H1 (cell line): ENCODE data around the gene CDH20.

Experiments
- CHD1 ChIP-seq: IDR thresholded peaks from 2 replicates; pipeline ENCODE4 v1.6.1; 2012; ENCODE audit warnings: low read depth, low read length, improper control_type of control experiment
- CREB1 ChIP-seq: IDR thresholded peaks from 2 replicates; pipeline ENCODE4 v1.6.1; 2012; ENCODE audit warnings: inconsistent platforms
- EZH2 ChIP-seq: fragments of 200-600 bp; sonication (generic); IDR thresholded peaks from 2 replicates; pipeline ENCODE4 v1.7.1; 2012; ENCODE audit warnings: low read depth, mild to moderate bottlenecking, moderate library complexity, low read length, inconsistent platforms; ENCODE audit not compliant: severe bottlenecking
- FOSL1 ChIP-seq: IDR thresholded peaks from 2 replicates; pipeline ENCODE4 v1.6.1; 2011; ENCODE audit warnings: mild to moderate bottlenecking, low read depth, low read length, moderate library complexity; ENCODE audit not compliant: insufficient read depth
- GTF2F1 ChIP-seq: IDR thresholded peaks from 2 replicates; pipeline ENCODE4 v1.6.1; 2012; ENCODE audit warnings: low read depth, low read length, improper control_type of control experiment, borderline replicate concordance
- JUND ChIP-seq: IDR thresholded peaks from 2 replicates; pipeline ENCODE4 v1.6.1; 2011; ENCODE audit warnings: mild to moderate bottlenecking, improper control_type of control experiment, low read length
- POLR2A ChIP-seq, 2 experiments: IDR thresholded peaks; 1 replicate in 1 of 2; 2 replicates in 1 of 2; pipeline ENCODE4 v1.6.1; 2011; ENCODE audit warnings: low read depth in 2 of 2, low read length in 2 of 2, mild to moderate bottlenecking in 2 of 2; ENCODE audit errors: control extremely low read depth in 1 of 2
- POLR2AphosphoS5 ChIP-seq: IDR thresholded peaks from 2 replicates; pipeline ENCODE4 v1.6.1; 2011; ENCODE audit warnings: low read depth, low read length
- TAF1 ChIP-seq: IDR thresholded peaks from 2 replicates; pipeline ENCODE4 v1.6.1; 2011; ENCODE audit warnings: mild to moderate bottlenecking, low read depth, low read length
- YY1 ChIP-seq: IDR thresholded peaks from 2 replicates; pipeline ENCODE4 v1.6.1; 2011; ENCODE audit warnings: low read depth, mild to moderate bottlenecking, low read length
- ZNF274 ChIP-seq: IDR thresholded peaks from 2 replicates; pipeline ENCODE4 v1.7.0; 2012; ENCODE audit warnings: low read length, borderline replicate concordance; ENCODE audit errors: extremely low read depth
- TF ChIP-seq, protein P1 (sequence below), 3 experiments: IDR thresholded peaks; 1 replicate in 2 of 3; 2 replicates in 1 of 3; pipeline versions ENCODE4 v1.5.1 to v1.6.1; 2011; ENCODE audit warnings: low read length in 3 of 3, mild to moderate bottlenecking in 3 of 3, inconsistent platforms in 2 of 3, low read depth in 1 of 3, moderate library complexity in 1 of 3; ENCODE audit not compliant: insufficient read depth in 1 of 3; ENCODE audit errors: control extremely low read depth in 1 of 3
- TF ChIP-seq, protein P2 (sequence below): IDR thresholded peaks from 2 replicates; pipeline ENCODE4 v1.6.1; 2011; ENCODE audit warnings: low read length, improper control_type of control experiment

GRCh38 chr18:61420218-61420885 lies 87.1 kb downstream of the CDH20 start:
- TF ChIP-seq, protein P1, sequence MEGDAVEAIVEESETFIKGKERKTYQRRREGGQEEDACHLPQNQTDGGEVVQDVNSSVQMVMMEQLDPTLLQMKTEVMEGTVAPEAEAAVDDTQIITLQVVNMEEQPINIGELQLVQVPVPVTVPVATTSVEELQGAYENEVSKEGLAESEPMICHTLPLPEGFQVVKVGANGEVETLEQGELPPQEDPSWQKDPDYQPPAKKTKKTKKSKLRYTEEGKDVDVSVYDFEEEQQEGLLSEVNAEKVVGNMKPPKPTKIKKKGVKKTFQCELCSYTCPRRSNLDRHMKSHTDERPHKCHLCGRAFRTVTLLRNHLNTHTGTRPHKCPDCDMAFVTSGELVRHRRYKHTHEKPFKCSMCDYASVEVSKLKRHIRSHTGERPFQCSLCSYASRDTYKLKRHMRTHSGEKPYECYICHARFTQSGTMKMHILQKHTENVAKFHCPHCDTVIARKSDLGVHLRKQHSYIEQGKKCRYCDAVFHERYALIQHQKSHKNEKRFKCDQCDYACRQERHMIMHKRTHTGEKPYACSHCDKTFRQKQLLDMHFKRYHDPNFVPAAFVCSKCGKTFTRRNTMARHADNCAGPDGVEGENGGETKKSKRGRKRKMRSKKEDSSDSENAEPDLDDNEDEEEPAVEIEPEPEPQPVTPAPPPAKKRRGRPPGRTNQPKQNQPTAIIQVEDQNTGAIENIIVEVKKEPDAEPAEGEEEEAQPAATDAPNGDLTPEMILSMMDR (IDR thresholded peaks at IDR 0.05; ENCODE audit: control extremely low read depth in 1 of 3, insufficient read depth in 1 of 3, low read depth in 1 of 3, low read length in 3 of 3) = no peak
- no peak for TF ChIP-seq CHD1
- no peak for TF ChIP-seq CREB1
- no peak for TF ChIP-seq EZH2
- TF ChIP-seq, protein P2, sequence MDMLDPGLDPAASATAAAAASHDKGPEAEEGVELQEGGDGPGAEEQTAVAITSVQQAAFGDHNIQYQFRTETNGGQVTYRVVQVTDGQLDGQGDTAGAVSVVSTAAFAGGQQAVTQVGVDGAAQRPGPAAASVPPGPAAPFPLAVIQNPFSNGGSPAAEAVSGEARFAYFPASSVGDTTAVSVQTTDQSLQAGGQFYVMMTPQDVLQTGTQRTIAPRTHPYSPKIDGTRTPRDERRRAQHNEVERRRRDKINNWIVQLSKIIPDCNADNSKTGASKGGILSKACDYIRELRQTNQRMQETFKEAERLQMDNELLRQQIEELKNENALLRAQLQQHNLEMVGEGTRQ = no peak
- TF ChIP-seq TAF1 = no peak
- no peak for TF ChIP-seq GTF2F1
- TF ChIP-seq POLR2A (IDR thresholded peaks at IDR 0.05; ENCODE audit: control extremely low read depth in 1 of 2, low read depth in 2 of 2, low read length in 2 of 2) = no peak
- no peak for TF ChIP-seq POLR2AphosphoS5
- TF ChIP-seq ZNF274 = no peak
- TF ChIP-seq FOSL1 = no peak
- no peak for TF ChIP-seq JUND
- TF ChIP-seq YY1 = no peak
